ENCODE data around the gene RAN. TPM values are rescaled to one million over a fixed set of nuclear protein-coding genes. Genes with fewer than 3 reads are reported as not detected.

RAN gene
- 750 TPM for polyA plus RNA-seq (2013, experiment 1 of 2)
- polyA plus RNA-seq (2013, experiment 2 of 2), result 769 TPM

DNA sequence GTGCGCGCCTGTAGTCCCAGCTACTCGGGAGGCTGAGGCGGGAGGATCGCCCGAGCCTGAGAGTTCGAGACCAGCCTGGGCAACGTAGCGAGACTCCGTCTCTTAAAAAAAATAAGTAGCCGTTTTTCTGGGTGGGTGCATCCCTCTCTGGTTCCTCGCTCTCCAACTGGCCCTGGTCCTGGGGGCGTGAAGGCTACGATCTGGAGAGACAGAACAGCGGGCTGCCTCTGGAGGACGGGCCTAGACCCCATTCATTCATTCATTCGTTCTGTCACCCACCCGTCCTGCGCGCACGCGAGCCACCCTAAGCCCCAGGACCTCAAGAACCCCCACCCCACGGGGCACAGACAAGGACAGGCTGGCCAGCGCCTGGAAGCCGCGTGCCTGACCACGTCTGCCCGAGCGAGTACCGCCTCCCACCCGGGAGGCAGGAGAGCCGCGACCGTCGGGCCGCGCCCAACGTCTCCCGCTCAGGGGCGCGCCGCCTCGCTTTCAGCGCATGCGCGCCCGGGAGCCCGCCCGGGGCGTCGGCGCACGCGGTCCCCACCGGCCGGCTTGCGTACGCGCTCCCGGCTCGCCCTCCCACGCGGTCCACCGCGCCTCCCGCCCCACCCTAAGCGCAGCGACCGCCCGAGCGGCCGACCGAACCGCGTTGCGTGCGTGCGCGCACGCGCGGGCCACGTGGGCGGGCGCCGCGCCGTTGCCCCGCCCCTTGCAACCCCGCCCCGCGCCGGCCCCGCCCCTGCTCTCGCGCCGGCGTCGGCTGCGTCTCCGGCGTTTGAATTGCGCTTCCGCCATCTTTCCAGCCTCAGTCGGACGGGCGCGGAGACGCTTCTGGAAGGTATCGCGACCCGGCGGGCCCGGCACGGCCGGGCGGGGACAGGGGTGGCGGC, at the start of gene RAN:
Gene RAN, plus strand, starts transcription at position 781 of the 893 bp plus-strand sequence. CDS start 528 bp downstream, outside the sequence.
- peaks cover 40% of the 10 kb centered on the region for H3K36me3 ChIP-seq (ENCODE audit: control insufficient read depth, insufficient read depth, low read length)
- peak within 1 kb of the TSS; percentile 60 for H3K4me3 ChIP-seq (ENCODE audit: extremely low read depth, insufficient read depth, low read length, poor library complexity, severe bottlenecking)
- no peaks in the 10 kb centered on the region for H3K9me3 ChIP-seq (ENCODE audit: control insufficient read depth, low read length)
- WGBS, 2 experiments (ENCODE audit: insufficient coverage in 2 of 2), result 14% methylated on average over 77 to 83 of the region's 118 CpGs
- peaks cover 11% of the 10 kb centered on the region for H3K4me1 ChIP-seq (ENCODE audit: control insufficient read depth, insufficient read depth, low read length, poor library complexity, severe bottlenecking)
- peak within 1 kb of the TSS; percentile 80 for H3K27ac ChIP-seq (ENCODE audit: low read depth, low read length, severe bottlenecking)

DNA sequence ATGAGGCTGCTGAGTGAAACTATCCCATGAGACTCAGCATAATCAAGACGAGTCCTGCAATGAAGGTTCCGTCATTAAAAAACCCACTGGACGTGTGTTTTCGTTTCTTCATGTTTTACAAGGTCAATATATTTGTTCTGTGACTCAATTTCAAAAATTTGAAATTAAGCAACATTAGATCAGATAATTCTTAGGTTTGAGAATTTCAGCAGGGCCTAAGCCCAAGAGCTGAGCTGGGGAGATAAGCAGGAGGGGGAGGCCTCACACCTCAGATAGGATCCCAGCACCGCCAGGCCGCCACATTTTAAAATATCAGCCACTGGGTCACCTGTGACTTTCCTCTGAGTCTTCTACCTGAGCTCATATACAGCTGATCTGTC, 46.1 kb upstream of the RAN start:
- H3K4me1 ChIP-seq (ENCODE audit: control insufficient read depth, insufficient read depth, low read length, poor library complexity, severe bottlenecking), result no peaks in the 10 kb centered on the region
- H3K9me3 ChIP-seq (ENCODE audit: control insufficient read depth, low read length), result no peaks in the 10 kb centered on the region
- peaks cover 27% of the 10 kb centered on the region for H3K36me3 ChIP-seq (ENCODE audit: control insufficient read depth, insufficient read depth, low read length)
- no peak overlapping the region for H3K4me3 ChIP-seq (ENCODE audit: extremely low read depth, insufficient read depth, low read length, poor library complexity, severe bottlenecking)
- H3K27ac ChIP-seq (ENCODE audit: low read depth, low read length, severe bottlenecking), result no peak overlapping the region
- 97 to 100% methylated on average over 2 to 4 of the region's 6 CpGs for WGBS, 2 experiments (ENCODE audit: insufficient coverage in 2 of 2)

DNA sequence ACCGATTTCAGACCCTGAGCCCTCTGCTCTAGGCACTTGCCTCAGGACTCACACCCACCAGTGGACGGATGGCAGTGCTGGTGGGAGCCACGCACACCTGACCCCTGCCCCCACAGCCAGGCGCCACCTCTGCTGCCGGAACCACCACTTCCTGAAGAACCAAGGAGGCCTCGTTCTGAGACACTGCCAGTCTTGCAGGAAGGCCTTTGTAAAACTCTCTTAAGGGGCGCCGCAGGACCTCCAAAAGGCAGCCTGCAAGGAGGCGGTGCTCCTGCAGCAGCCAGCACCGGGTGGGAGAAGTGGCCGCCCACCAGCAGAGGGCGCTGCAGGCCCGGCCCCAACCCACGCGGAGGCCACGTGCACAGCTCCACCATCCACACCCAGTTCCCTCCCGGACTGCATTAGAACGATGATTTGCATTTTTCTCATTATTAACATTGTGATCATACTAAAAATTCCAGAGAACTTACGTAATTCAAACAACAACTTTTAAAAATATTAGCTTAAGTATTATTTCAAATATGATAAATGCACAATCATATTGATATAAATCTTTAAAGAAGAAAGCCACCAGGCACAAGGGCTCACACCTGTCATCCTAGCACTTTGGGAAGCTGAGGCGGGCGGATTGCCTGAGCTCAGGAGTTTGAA, 45.6 kb upstream of the RAN start:
- 78 to 80% methylated on average over 14 to 18 of the region's 21 CpGs for WGBS, 2 experiments (ENCODE audit: insufficient coverage in 2 of 2)
- no peaks in the 10 kb centered on the region for H3K4me1 ChIP-seq (ENCODE audit: control insufficient read depth, insufficient read depth, low read length, poor library complexity, severe bottlenecking)
- H3K27ac ChIP-seq (ENCODE audit: low read depth, low read length, severe bottlenecking), result no peak overlapping the region
- no peaks in the 10 kb centered on the region for H3K9me3 ChIP-seq (ENCODE audit: control insufficient read depth, low read length)
- peaks cover 22% of the 10 kb centered on the region for H3K36me3 ChIP-seq (ENCODE audit: control insufficient read depth, insufficient read depth, low read length)
- H3K4me3 ChIP-seq (ENCODE audit: extremely low read depth, insufficient read depth, low read length, poor library complexity, severe bottlenecking), result no peak overlapping the region

DNA sequence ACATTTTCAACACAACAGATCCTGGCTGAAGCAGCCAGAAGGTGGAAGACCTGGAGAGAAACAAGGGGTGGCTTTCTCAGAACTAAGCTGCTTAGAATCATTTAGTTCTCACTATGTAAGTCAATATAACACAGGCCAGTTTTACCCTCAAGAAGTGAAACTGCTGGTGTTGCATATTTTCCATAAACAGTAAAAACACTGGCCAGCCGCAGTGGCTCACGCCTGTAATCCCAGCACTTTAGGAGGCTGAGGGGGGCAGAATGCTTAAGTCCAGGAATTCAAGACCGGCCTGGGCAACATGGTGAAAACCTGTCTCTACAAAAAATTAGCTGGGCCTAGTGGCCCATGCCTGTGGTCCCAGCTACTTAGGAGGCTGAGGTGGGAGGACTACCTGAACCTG, 44.4 kb upstream of the RAN start:
- H3K4me3 ChIP-seq (ENCODE audit: extremely low read depth, insufficient read depth, low read length, poor library complexity, severe bottlenecking), result no peak overlapping the region
- H3K27ac ChIP-seq (ENCODE audit: low read depth, low read length, severe bottlenecking), result no peak overlapping the region
- no peaks in the 10 kb centered on the region for H3K9me3 ChIP-seq (ENCODE audit: control insufficient read depth, low read length)
- no peaks in the 10 kb centered on the region for H3K4me1 ChIP-seq (ENCODE audit: control insufficient read depth, insufficient read depth, low read length, poor library complexity, severe bottlenecking)
- WGBS, 2 experiments (ENCODE audit: insufficient coverage in 2 of 2), result 93 to 96% methylated on average over 3 of the region's 3 CpGs
- H3K36me3 ChIP-seq (ENCODE audit: control insufficient read depth, insufficient read depth, low read length), result peaks cover 18% of the 10 kb centered on the region

DNA sequence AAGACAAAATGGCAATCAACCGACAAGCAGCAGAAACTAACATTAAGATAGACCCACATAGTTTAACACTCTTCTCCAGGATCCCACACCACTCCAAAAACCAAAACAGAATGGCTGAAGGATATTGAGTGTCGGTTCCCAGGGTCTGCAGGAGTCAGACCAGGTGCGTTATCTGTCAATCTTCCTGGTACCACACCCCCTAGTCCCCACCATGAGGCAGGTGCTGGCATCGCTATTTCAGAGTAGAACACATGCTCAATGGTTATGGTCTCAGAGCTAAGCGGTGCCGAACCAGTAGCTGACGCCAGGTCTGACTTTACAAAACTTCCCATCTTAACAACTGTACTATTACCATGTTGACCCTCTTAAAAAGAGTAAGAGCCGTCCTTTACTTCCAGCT, 43.0 kb upstream of the RAN start:
- 87 to 92% methylated on average over 7 of the region's 8 CpGs for WGBS, 2 experiments (ENCODE audit: insufficient coverage in 2 of 2)
- Histone ChIP-seq H3K4me3 (ENCODE audit: extremely low read depth, insufficient read depth, low read length, poor library complexity, severe bottlenecking) (no peak overlapping the region), H3K36me3 (ENCODE audit: control insufficient read depth, insufficient read depth, low read length) (peaks cover 9% of the 10 kb centered on the region), H3K27ac (ENCODE audit: low read depth, low read length, severe bottlenecking) (no peak overlapping the region), H3K9me3 (ENCODE audit: control insufficient read depth, low read length) (no peaks in the 10 kb centered on the region), H3K4me1 (ENCODE audit: control insufficient read depth, insufficient read depth, low read length, poor library complexity, severe bottlenecking) (peaks cover 5% of the 10 kb centered on the region)

DNA sequence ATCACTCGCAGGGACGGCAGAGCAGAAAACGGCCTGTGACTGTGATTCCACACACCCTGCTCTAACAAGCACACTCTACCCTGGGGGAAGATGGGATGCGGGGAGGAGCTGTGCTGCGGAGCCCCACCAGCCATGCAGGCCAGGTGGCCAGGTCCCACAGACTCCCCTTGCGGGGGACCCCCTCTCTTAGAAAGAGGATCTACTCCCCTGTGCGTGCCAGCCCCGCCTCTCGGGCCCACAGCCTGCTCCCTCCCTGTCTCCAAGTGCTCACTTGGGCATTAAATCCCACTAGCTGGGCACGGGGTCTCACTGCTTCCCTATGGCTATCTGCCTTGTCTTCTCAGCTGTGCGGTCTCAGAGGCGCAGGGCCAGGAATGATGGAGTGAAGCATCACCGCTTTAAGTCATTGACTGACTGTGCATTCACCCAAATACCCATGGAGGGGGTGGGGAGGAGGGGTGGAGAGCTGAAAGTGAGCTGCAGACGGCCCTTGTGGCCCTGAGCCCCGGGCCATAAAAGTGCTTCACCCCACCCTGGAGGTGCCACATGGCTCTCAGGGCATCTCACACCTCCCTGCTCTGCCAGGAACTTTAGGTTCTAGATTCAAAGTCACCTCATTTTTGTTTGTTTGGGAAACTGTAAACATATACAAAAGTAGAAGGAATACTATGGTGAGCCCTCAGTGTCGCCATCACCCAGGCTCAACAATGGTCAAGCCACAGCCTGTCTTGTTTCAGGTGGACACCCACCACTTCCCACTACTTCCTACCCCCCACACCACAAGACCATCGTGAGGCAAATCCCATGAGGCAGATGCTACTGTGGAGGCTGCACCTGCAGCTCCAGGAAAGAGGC, 42.2 kb upstream of the RAN start:
- Histone ChIP-seq H3K9me3 (ENCODE audit: control insufficient read depth, low read length) (no peaks in the 10 kb centered on the region), H3K4me1 (ENCODE audit: control insufficient read depth, insufficient read depth, low read length, poor library complexity, severe bottlenecking) (peaks cover 5% of the 10 kb centered on the region)
- 91 to 92% methylated on average over 10 to 13 of the region's 17 CpGs for WGBS, 2 experiments (ENCODE audit: insufficient coverage in 2 of 2)

DNA sequence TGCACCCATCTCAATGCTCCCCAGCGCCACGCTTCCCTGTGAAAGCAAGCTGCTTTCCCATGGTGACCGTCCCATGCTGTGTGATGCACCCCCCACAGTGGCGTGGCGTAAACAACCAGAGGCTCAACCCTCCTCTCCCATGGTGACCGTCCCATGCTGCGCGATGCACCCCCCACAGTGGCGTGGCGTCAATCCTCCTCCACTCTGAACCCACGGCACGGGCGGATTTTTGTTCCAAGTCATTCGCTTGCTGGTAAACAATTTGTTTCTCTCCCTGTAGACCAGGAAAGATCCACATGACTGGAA, 41.7 kb upstream of the RAN start:
- WGBS, 2 experiments (ENCODE audit: insufficient coverage in 2 of 2), result 85 to 89% methylated on average over 10 to 14 of the region's 14 CpGs
- Histone ChIP-seq H3K4me1 (ENCODE audit: control insufficient read depth, insufficient read depth, low read length, poor library complexity, severe bottlenecking) (peaks cover 5% of the 10 kb centered on the region), H3K27ac (ENCODE audit: low read depth, low read length, severe bottlenecking) (no peak overlapping the region), H3K36me3 (ENCODE audit: control insufficient read depth, insufficient read depth, low read length) (peaks cover 11% of the 10 kb centered on the region), H3K4me3 (ENCODE audit: extremely low read depth, insufficient read depth, low read length, poor library complexity, severe bottlenecking) (no peak overlapping the region), H3K9me3 (ENCODE audit: control insufficient read depth, low read length) (no peaks in the 10 kb centered on the region)

More for the DNA sequence above, 42.2 kb upstream of the RAN start:
- no peak overlapping the region for H3K27ac ChIP-seq (ENCODE audit: low read depth, low read length, severe bottlenecking)
- H3K4me3 ChIP-seq (ENCODE audit: extremely low read depth, insufficient read depth, low read length, poor library complexity, severe bottlenecking), result no peak overlapping the region
- H3K36me3 ChIP-seq (ENCODE audit: control insufficient read depth, insufficient read depth, low read length), result peaks cover 7% of the 10 kb centered on the region

DNA sequence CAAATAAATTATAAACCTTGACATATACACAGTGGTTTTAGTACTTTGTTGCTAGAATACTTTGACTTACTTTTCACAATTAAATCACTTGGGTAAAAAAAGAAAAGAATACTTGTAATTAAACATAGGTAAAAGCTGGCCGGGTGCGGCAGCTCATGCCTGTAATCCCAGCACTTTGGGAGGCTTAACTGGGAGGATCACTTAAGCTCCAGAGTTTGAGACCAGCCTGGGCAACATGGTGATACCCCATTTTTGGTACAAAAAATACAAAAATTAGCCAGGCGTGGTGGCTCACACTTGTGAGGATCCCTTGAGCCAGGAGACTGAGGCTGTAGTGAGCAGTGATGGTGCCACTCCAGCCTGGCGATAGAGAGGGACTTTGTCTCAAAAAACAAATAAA, 40.6 kb upstream of the RAN start:
- H3K36me3 ChIP-seq (ENCODE audit: control insufficient read depth, insufficient read depth, low read length), result peaks cover 11% of the 10 kb centered on the region
- H3K4me1 ChIP-seq (ENCODE audit: control insufficient read depth, insufficient read depth, low read length, poor library complexity, severe bottlenecking), result peaks cover 5% of the 10 kb centered on the region
- no peak overlapping the region for H3K4me3 ChIP-seq (ENCODE audit: extremely low read depth, insufficient read depth, low read length, poor library complexity, severe bottlenecking)
- no peak overlapping the region for H3K27ac ChIP-seq (ENCODE audit: low read depth, low read length, severe bottlenecking)
- no peaks in the 10 kb centered on the region for H3K9me3 ChIP-seq (ENCODE audit: control insufficient read depth, low read length)
- 96 to 100% methylated on average over 3 of the region's 4 CpGs for WGBS, 2 experiments (ENCODE audit: insufficient coverage in 2 of 2)

DNA sequence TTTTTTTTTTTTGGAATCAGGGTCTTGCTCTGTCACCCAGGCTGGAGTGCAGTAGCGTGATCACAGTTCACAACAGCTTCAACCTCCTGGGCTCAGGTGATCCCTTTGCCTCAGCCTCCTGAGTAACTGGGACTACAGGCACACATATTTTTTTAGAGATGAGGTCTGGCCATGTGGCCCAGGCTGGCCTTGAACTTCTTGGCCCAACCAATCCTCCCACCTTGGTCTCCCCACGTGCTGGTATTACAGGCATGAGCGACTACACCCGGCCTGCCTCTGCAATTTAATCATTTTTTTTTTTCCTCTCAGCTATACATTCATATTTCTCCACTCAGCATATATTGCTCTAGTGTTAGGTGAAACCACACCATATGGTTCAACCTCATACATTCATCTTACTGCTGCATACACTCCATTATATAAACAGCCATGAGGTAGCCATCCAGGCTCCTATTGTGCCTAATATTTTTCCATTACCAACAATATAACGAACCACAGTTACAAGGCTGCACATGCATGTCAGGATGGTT, 39.9 kb upstream of the RAN start:
- H3K4me3 ChIP-seq (ENCODE audit: extremely low read depth, insufficient read depth, low read length, poor library complexity, severe bottlenecking), result no peak overlapping the region
- H3K9me3 ChIP-seq (ENCODE audit: control insufficient read depth, low read length), result no peaks in the 10 kb centered on the region
- 92 to 100% methylated on average over 3 to 4 of the region's 5 CpGs for WGBS, 2 experiments (ENCODE audit: insufficient coverage in 2 of 2)
- H3K27ac ChIP-seq (ENCODE audit: low read depth, low read length, severe bottlenecking), result no peak overlapping the region
- peaks cover 13% of the 10 kb centered on the region for H3K36me3 ChIP-seq (ENCODE audit: control insufficient read depth, insufficient read depth, low read length)
- H3K4me1 ChIP-seq (ENCODE audit: control insufficient read depth, insufficient read depth, low read length, poor library complexity, severe bottlenecking), result peaks cover 5% of the 10 kb centered on the region

DNA sequence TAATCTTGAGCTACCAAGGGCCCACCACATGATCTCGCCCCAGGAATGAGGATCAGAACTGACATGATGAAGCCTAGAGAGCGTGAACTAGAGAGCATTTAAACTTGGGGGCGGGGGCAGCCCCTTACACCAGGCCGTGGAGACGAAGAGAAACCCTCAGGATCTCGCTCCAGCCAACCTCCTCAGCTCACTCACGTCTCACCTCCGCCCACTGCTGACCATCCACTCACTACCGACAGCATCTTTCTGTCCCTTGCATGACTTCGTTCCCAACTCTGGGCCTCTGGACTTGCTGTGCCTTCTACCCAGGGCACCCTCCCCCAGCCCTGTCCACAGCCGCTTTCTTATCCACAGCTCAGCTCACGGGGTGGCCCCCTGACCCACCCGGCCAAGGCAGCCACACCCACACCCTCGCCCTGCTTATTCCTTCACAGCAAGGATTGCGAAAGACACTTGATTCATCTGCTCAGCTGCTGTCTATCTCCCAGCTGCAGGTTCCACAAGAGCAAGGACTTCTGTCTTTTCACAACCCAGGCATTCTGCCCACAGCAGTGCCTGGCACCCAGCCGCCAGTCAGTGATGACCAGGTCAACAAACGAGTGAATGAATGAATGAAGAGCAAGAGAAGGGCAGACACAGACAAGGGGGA, 39.2 kb upstream of the RAN start:
- no peak overlapping the region for H3K27ac ChIP-seq (ENCODE audit: low read depth, low read length, severe bottlenecking)

More for the DNA sequence above, 39.2 kb upstream of the RAN start:
- H3K36me3 ChIP-seq (ENCODE audit: control insufficient read depth, insufficient read depth, low read length), result peaks cover 17% of the 10 kb centered on the region
- H3K9me3 ChIP-seq (ENCODE audit: control insufficient read depth, low read length), result no peaks in the 10 kb centered on the region
- 91% methylated on average over 13 to 17 of the region's 17 CpGs for WGBS, 2 experiments (ENCODE audit: insufficient coverage in 2 of 2)
- H3K4me1 ChIP-seq (ENCODE audit: control insufficient read depth, insufficient read depth, low read length, poor library complexity, severe bottlenecking), result peaks cover 5% of the 10 kb centered on the region
- H3K4me3 ChIP-seq (ENCODE audit: extremely low read depth, insufficient read depth, low read length, poor library complexity, severe bottlenecking), result no peak overlapping the region
